ENCODE results near the gene SPG7. TPM values are rescaled to one million over a fixed set of nuclear protein-coding genes. Genes with fewer than 3 reads are reported as not detected.
A peak's percentile ranks its signal among the peaks of the same experiment; 100 is the strongest.

SPG7 gene
- total RNA-seq, 1 experiment from 2014 or later, result 141 TPM

GRCh38 chr16:89571636-89572035, 63.4 kb downstream of the SPG7 start:
- CTCF ChIA-PET, result interaction anchor here (1.4 kb wide), 2 partner anchors 14 to 28 kb away, joined by 3 to 4 read pairs; no protein-coding TSS in a partner anchor
- POLR2A ChIA-PET, result no interaction called here
- H3K4me3 Mint-ChIP-seq, result no peak overlapping the region
- H3K36me3 Mint-ChIP-seq, result no peaks in the 10 kb centered on the region; the same call in 1 of the 2 replicates
- TF ChIP-seq ZNF281 (CRISPR knock-in tag; IDR thresholded peaks at IDR 0.05) (no peak), SMAD3 (CRISPR knock-in tag; IDR thresholded peaks at IDR 0.05; ENCODE audit: borderline replicate concordance) (no peak), ZNF317 (CRISPR knock-in tag; IDR thresholded peaks at IDR 0.05; ENCODE audit: borderline replicate concordance, low read depth) (no peak), FOXK1 (CRISPR knock-in tag; IDR thresholded peaks at IDR 0.05) (no peak), PREB (CRISPR knock-in tag; IDR thresholded peaks at IDR 0.05; ENCODE audit: borderline replicate concordance) (peak; percentile 73; the same call in 1 of the 2 replicates)
- H3K27me3 Mint-ChIP-seq (ENCODE audit: low read depth), result peaks cover 3% of the 10 kb centered on the region
- peaks cover 10% of the 10 kb centered on the region for H3K4me1 Mint-ChIP-seq
- no peaks in the 10 kb centered on the region for H3K9me3 Mint-ChIP-seq
- DNase-seq (ENCODE audit: low spot score), result no peak
- no peak for ATAC-seq
- no peak overlapping the region for H3K27ac Mint-ChIP-seq

GRCh38 chr16:89572073-89572484, 63.9 kb downstream of the SPG7 start:
- DNase-seq (ENCODE audit: low spot score) (no peak), ATAC-seq (no peak)
- POLR2A ChIA-PET, result no interaction called here
- Mint-ChIP-seq H3K4me1 (peaks cover 10% of the 10 kb centered on the region), H3K9me3 (no peaks in the 10 kb centered on the region), H3K4me3 (no peak overlapping the region), H3K27me3 (ENCODE audit: low read depth) (peaks cover 3% of the 10 kb centered on the region), H3K27ac (no peak overlapping the region), H3K36me3 (no peaks in the 10 kb centered on the region; the same call in 1 of the 2 replicates)
- no peak for TF ChIP-seq NR1H2 (CRISPR knock-in tag; IDR thresholded peaks at IDR 0.05)
- no peak for TF ChIP-seq HMGXB4 (CRISPR knock-in tag; IDR thresholded peaks at IDR 0.05)
- no peak for TF ChIP-seq FOXJ3 (CRISPR knock-in tag; IDR thresholded peaks at IDR 0.05; ENCODE audit: borderline replicate concordance)
- no peak for TF ChIP-seq NFE2L1 (CRISPR knock-in tag; IDR thresholded peaks at IDR 0.05)
- TF ChIP-seq ATF1 (CRISPR knock-in tag; IDR thresholded peaks at IDR 0.05), result no peak
- no peak for TF ChIP-seq CREB1 (CRISPR knock-in tag; IDR thresholded peaks at IDR 0.05)
- CTCF ChIA-PET, result interaction anchor here (1.4 kb wide), 2 partner anchors 15 to 28 kb away, joined by 3 to 4 read pairs; no protein-coding TSS in a partner anchor

GRCh38 chr16:89572485-89573205, 64.4 kb downstream of the SPG7 start:
- Mint-ChIP-seq H3K27me3 (ENCODE audit: low read depth) (peaks cover 8% of the 10 kb centered on the region), H3K4me1 (peaks cover 9% of the 10 kb centered on the region), H3K27ac (no peak overlapping the region), H3K4me3 (peak overlapping the region; percentile 8; the same call in 1 of the 2 replicates), H3K9me3 (no peaks in the 10 kb centered on the region), H3K36me3 (no peaks in the 10 kb centered on the region; the same call in 1 of the 2 replicates)
- DNase-seq (ENCODE audit: low spot score), result no peak
- CTCF ChIA-PET, result interaction anchor here (1.4 kb wide), 2 partner anchors 15 to 27 kb away, joined by 3 to 4 read pairs; no protein-coding TSS in a partner anchor
- POLR2A ChIA-PET, result no interaction called here
- TF ChIP-seq NR3C1 (CRISPR knock-in tag; conservative IDR thresholded peaks at IDR 0.05; ENCODE audit: low read depth), result no peak
- peak; percentile 49 for TF ChIP-seq GABPB1 (CRISPR knock-in tag; IDR thresholded peaks at IDR 0.05)
- no peak for TF ChIP-seq ZNF671 (CRISPR knock-in tag; IDR thresholded peaks at IDR 0.05)
- TF ChIP-seq ZNF138 (CRISPR knock-in tag; conservative IDR thresholded peaks at IDR 0.05), result no peak
- TF ChIP-seq TEAD4 (CRISPR knock-in tag; IDR thresholded peaks at IDR 0.05), result no peak
- ATAC-seq, result no peak

All from WTC11 (cell line).